A673 (cell line): ENCODE results near the gene CNOT1. TPM values are rescaled to one million over a fixed set of nuclear protein-coding genes. Genes with fewer than 3 reads are reported as not detected.

Experiments
- BruUV-seq: library from RNA; stranded (reverse); fragments of 400-500 nt; replicated peaks from 2 replicates; lab custom pipeline; 2021; lab: Mats Ljungman, UMichigan
- CTCF ChIA-PET: fragments of 300-600 bp; sonication (Branson Sonifier 250); formaldehyde crosslinking; loops from one replicate; lab custom pipeline; 2022; ENCODE audit warnings: antibody characterized with exemption; lab: Charles Lee
- POLR2A ChIA-PET: fragments of 300-600 bp; sonication (Branson Sonifier 250); formaldehyde crosslinking; loops from one replicate; lab custom pipeline; 2022; ENCODE audit warnings: antibody characterized with exemption; ENCODE audit not compliant: low non-redundant PET; lab: Charles Lee
- DNase-seq: peaks from one replicate; pipeline ENCODE4 v3.0.0-alpha.2; 2015; ENCODE audit warnings: low spot score
- H3K27ac ChIP-seq: fragments of 200-600 bp; sonication (generic); 2 replicates; pipeline ENCODE4 v1.5.1; 2016; ENCODE audit warnings: mixed run types, low read depth, mild to moderate bottlenecking, mixed read lengths, antibody characterized with exemption, low read length; ENCODE audit not compliant: poor library complexity, severe bottlenecking
- H3K27me3 ChIP-seq: fragments of 200-600 bp; sonication (generic); replicated peaks from 2 replicates; pipeline ENCODE4 v1.6.1; 2017; ENCODE audit warnings: mixed run types, low read depth, mild to moderate bottlenecking, mixed read lengths, antibody characterized with exemption, low read length; ENCODE audit not compliant: insufficient read depth, poor library complexity
- H3K36me3 ChIP-seq: fragments of 200-600 bp; sonication (generic); 2 replicates; pipeline ENCODE4 v1.6.1; 2016; ENCODE audit warnings: mixed run types, mild to moderate bottlenecking, mixed read lengths, antibody characterized with exemption, low read length; ENCODE audit not compliant: insufficient read depth, poor library complexity, severe bottlenecking
- H3K4me1 ChIP-seq: fragments of 200-600 bp; sonication (generic); 2 replicates; pipeline ENCODE4 v1.6.1; 2017; ENCODE audit warnings: mixed run types, mild to moderate bottlenecking, mixed read lengths, antibody characterized with exemption, low read length; ENCODE audit not compliant: insufficient read depth, poor library complexity, severe bottlenecking
- H3K4me3 ChIP-seq: fragments of 200-600 bp; sonication (generic); 2 replicates; pipeline ENCODE4 v1.5.1; 2016; ENCODE audit warnings: low read depth, mixed run types, mild to moderate bottlenecking, mixed read lengths, low read length; ENCODE audit not compliant: poor library complexity, severe bottlenecking
- H3K9me3 ChIP-seq: fragments of 200-600 bp; sonication (generic); 2 replicates; pipeline ENCODE4 v1.6.1; 2016; ENCODE audit warnings: mixed run types, low read depth, mild to moderate bottlenecking, mixed read lengths, antibody characterized with exemption, low read length; ENCODE audit not compliant: poor library complexity, severe bottlenecking
- CTCF ChIP-seq: fragments of 300-800, 200-600 bp; sonication (generic); conservative IDR thresholded peaks from 2 replicates; pipeline ENCODE4 v1.5.1; 2017; ENCODE audit warnings: low read depth, mild to moderate bottlenecking, antibody characterized with exemption, low read length, moderate library complexity, mixed read lengths
- EZH2 ChIP-seq: fragments of 200-600 bp; sonication (generic); IDR thresholded peaks from 2 replicates; pipeline ENCODE4 v1.6.1; 2017; ENCODE audit warnings: borderline replicate concordance, low read depth, mild to moderate bottlenecking, mixed read lengths, antibody characterized with exemption, low read length; ENCODE audit not compliant: poor library complexity, severe bottlenecking
- intact Hi-C: fragments of 100-400 bp; cut with micrococcal nuclease; formaldehyde crosslinking; loops from one replicate; pipeline ENCODE4 v1.10.0; 2022; ENCODE audit not compliant: unreplicated experiment
- total RNA-seq: library from RNA; stranded (reverse); gene quantifications from 2 replicates; pipeline ENCODE4 v1.2.3, GENCODE V29; 2021

CNOT1 gene
- total RNA-seq, 1 experiment from 2014 or later = 255 TPM

GRCh38 chr16:58490065-58490464, 139.6 kb downstream of the CNOT1 start:
- Histone ChIP-seq H3K27me3 (no peaks in the 10 kb centered on the region), H3K27ac (no peak overlapping the region), H3K4me3 (no peak overlapping the region), H3K36me3 (no peaks in the 10 kb centered on the region), H3K9me3 (no peaks in the 10 kb centered on the region), H3K4me1 (no peaks in the 10 kb centered on the region)
- intact Hi-C loops = loop anchor here (5.0 kb wide), 1 partner anchor 913 kb away; no protein-coding TSS in a partner anchor
- TF ChIP-seq EZH2 (no peak), CTCF (no peak)
- ChIA-PET POLR2A (no interaction called here), CTCF (interaction anchor here (1.3 kb wide), 1 partner anchor 266 kb away, joined by 3 read pairs; no protein-coding TSS in a partner anchor)
- DNase-seq = no peak
- BruUV-seq = no TSS peak

GRCh38 chr16:58488531-58488930, 141.1 kb downstream of the CNOT1 start:
- ChIA-PET POLR2A (no interaction called here), CTCF (interaction anchor here (0.6 to 2.1 kb wide), 3 partner anchors 81 to 188 kb away, joined by 3 to 29 read pairs (median 4); no protein-coding TSS in a partner anchor)
- no peaks in the 10 kb centered on the region for H3K27me3 ChIP-seq
- no peaks in the 10 kb centered on the region for H3K9me3 ChIP-seq
- H3K4me1 ChIP-seq = no peaks in the 10 kb centered on the region
- DNase-seq = no peak
- intact Hi-C loops = loop anchor here (5.0 to 10.0 kb wide), 2 partner anchors 364 to 466 kb away; partner anchors contain the start of gene CFAP20
- no peaks in the 10 kb centered on the region for H3K36me3 ChIP-seq
- no peak overlapping the region for H3K27ac ChIP-seq
- no peak overlapping the region for H3K4me3 ChIP-seq
- no TSS peak for BruUV-seq
- TF ChIP-seq CTCF (no peak), EZH2 (no peak)

- POLR2A ChIA-PET = no interaction called here
- TF ChIP-seq EZH2 (no peak), CTCF (peak; percentile 96)
- CTCF ChIA-PET = interaction anchor here (0.6 to 2.1 kb wide), 7 partner anchors 138 to 783 kb away, joined by 3 to 29 read pairs (median 3); no protein-coding TSS in a partner anchor
- no peaks in the 10 kb centered on the region for H3K4me1 ChIP-seq
- intact Hi-C loops = loop anchor here (1.0 to 10.0 kb wide), 3 partner anchors 151 to 465 kb away; partner anchors contain the start of gene CFAP20
- H3K27ac ChIP-seq = no peak overlapping the region
- no peaks in the 10 kb centered on the region for H3K36me3 ChIP-seq
- no peaks in the 10 kb centered on the region for H3K9me3 ChIP-seq
- no peak overlapping the region for H3K4me3 ChIP-seq
- no peaks in the 10 kb centered on the region for H3K27me3 ChIP-seq
- BruUV-seq = no TSS peak
- DNase-seq = peak; percentile 90
Measured at GRCh38 chr16:58487566-58488351, 141.9 kb downstream of the CNOT1 start.
